DND-41 (cell line): Measurements from ENCODE around the gene SPEF2.

Source experiments
- CTCF ChIP-seq: IDR thresholded peaks from 2 replicates; pipeline ENCODE4 v1.5.1; 2012; ENCODE audit warnings: borderline replicate concordance, low read length, moderate library complexity, mild to moderate bottlenecking; ENCODE audit not compliant: poor library complexity, severe bottlenecking; ENCODE audit errors: extremely low read depth
- EZH2 ChIP-seq: IDR thresholded peaks from 3 replicates; pipeline ENCODE4 v1.6.1; 2012; ENCODE audit warnings: borderline replicate concordance, low read depth, mild to moderate bottlenecking, moderate library complexity, low read length, inconsistent platforms; ENCODE audit not compliant: severe bottlenecking

- TF ChIP-seq CTCF = no peak
- TF ChIP-seq EZH2 = no peak
Measured at GRCh38 chr5:35781181-35781790, 163.6 kb downstream of the SPEF2 start.
